HG02870 (cell line): ENCODE results near the gene POLDIP2.
A peak's percentile ranks its signal among the peaks of the same experiment; 100 is the strongest.
"Not testable (repeated sequence)": the region's sequence is repeated elsewhere in the genome, so short reads cannot be mapped to it uniquely, and the experiment has no call there.

Experiments used
- ATAC-seq: cut with Tn5 transposase; IDR thresholded peaks from one replicate; pipeline ENCODE4 v1.9.1; 2021; ENCODE audit warnings: mild to moderate bottlenecking, moderate library complexity; ENCODE audit not compliant: unreplicated experiment

POLDIP2 gene

DNA sequence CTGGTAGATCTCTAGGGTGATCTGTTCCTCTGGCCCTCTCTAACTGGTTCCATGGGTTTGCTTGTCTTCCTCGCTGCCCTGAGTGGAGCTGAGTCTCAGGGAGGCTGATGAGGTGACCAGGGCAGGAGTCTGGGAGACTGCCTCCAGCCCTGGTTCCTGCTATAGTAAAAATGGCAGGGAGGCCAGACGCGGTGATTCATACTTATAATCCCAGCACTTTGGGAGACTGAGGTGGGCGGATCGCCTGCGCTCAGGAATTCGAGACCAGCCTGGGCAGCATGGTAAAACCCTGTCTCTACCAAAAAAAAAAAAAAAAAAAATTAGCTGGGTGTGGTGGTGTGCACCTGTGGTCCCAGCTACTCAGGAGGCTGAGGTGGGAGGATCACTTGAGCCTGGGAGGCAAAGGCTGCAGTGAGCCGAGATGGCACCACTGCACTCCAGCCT is 18.5 kb downstream of the POLDIP2 start:
- not testable (repeated sequence) for ATAC-seq

DNA sequence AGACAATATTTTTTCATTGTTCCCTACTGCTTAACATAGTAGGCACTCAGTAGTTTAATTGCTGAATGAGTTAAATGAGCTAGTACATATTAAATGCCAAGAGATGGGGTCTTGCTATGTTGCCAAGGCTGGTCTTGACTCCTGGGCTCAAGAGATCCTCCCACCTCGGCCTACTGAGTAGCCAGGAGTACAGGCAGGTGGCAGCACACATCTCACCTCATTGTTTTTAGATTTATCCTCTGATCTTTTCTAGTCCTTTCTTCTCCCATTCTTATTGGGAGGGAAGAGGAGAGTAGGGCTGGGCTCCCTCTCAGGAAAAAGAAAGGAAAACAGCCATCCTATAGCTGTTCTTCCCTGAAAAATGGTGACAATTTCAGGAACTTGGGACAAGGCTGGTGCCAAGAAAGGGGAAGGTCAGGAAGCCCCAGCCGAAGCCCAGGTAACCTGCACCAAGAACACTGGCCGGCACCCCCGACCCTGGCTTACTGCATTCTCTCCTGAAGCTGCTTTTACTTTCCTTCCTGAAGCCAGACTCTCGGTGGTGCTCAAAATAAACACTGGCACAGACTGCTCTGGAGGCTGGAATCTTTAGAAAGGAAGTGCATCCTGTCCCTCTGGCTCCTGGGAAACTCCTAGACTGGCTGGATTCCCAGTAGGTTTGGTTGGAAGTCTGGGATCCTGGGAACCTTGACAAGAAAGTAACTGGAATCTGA is 19.1 kb downstream of the POLDIP2 start:
- ATAC-seq = no peak

DNA sequence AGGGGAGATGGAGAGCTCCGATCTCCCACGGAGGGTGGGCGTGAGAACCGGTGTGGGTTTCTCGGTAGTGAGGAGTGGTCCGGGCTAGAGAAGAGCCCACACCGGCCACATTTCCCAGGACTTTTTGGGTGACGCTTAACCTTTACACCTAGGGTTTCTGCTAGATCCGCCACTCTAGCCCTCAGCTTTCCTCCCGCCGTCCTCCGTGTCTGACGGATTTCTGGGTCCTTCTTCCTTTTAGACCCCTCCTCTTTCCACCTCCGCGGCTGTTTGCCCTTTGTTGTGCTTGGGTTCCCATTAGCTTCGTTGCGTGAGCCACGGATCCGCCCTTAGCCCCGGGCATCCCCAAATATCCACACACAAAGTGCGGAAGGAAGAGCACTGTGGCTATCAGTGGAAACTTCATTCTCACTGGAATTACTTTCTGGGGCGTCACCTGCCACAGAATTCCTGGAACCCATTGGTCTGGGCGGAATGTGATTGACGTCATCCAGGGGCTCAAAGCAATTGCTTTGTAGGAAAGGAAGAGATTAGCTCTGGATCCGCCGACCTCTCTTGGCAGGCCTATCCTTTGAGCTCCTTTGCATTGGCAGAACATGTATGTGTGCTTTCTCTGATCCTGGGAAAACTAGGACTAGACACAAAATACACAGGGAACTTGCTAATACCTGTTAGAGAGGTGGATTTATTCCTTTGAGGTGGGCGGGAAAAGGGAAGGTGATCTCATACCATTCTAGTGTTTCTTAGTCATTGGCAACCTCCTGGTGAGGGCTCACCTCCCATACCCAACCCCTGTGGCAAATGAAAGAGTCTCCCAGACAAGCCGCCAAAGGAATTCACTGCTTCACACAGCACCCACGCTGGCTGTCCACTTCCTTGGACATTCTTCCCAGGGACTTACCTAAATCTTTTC is 21.1 kb downstream of the POLDIP2 start:
- no peak for ATAC-seq

DNA sequence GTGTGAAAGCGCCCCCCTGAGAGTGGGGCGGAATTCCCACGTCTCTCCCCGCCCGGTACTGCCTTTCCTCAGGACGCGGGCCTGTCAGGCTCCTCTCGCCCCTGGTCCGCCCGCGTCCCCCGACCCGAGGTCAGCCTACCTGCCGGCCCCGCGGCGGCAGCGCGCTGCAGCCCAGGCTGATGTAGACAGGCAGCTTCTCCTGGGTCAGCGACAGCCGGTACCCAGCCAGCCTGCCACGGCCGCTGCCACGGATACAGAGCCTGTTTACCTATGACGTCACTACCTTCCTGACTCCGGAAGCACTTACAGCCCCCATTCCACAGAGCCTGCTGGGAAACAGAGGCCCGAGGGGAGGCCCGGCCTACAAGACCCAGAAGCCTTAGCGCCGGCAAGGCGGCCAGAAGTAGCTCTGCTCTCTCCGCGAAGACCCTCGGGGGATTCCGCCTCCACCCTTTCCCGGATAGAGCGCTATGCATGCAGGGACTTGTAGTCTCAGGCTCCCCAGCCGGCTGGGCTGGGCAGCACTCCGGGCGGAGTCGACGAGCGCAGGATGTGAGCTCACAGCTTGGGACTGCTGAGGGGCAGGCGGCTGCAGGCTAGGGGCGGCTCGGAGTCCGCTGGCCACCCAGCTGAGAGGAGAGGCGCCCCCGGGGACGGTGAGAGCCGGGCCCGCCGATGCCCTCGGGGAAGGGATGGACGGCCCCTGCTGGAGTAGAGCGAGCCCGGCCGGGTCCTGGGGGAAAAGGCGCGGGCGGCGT is 21.9 kb downstream of the POLDIP2 start, which contains the start of the genes IFT20 and TNFAIP1:
IFT20 (minus strand) TSS at position 272 of the 758 bp plus-strand sequence. CDS start 3,487 bp downstream, outside the sequence.
TNFAIP1 (plus strand) TSS at position 561 of the 758 bp plus-strand sequence. CDS start 3,761 bp downstream, outside the sequence.
- peak; percentile 96 for ATAC-seq

DNA sequence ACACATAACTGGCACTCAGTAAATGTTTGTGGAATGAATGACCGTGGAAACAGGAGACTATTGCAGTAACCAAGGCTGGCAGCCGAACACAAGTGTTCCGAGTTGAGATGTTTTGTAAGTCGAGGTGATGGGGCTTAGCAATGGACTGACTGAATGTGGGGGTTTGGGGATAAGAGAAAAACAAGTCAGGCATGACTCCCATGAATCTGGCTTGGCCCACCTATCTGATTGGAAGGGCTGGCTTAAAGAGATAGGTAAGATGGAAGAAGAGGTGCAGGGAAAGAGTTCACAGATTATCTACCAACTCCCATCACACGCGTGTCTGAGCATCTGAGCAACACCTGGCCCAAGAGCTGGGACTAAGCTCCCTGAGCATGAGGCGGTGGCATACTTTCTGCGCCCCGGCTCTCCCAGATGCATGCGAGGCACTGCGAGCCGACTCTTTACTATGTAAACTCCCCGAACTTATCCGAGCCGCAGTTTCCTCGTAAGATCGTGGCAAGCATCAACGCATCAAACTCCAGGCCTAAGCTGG is 22.6 kb downstream of the POLDIP2 start:
- ATAC-seq = no peak

DNA sequence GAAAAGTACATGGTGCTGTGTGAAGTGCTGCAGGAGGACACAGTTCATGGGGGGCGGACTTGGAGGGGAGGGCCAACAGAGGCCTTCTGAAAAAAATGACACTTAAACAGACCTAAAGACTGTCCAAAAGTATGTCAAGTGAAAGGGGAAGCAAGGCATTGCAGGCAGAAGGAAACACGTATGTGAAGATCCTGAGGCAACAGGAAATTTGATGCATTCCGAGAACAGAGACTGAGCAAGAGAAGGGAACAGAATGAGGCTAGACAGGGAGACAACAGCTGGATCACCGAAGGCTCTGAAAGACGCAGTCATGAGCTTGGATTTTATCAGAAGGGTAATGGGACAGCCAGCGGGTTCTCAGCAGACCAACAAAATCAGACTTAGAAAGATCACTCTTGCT is 23.2 kb downstream of the POLDIP2 start:
- no peak for ATAC-seq

DNA sequence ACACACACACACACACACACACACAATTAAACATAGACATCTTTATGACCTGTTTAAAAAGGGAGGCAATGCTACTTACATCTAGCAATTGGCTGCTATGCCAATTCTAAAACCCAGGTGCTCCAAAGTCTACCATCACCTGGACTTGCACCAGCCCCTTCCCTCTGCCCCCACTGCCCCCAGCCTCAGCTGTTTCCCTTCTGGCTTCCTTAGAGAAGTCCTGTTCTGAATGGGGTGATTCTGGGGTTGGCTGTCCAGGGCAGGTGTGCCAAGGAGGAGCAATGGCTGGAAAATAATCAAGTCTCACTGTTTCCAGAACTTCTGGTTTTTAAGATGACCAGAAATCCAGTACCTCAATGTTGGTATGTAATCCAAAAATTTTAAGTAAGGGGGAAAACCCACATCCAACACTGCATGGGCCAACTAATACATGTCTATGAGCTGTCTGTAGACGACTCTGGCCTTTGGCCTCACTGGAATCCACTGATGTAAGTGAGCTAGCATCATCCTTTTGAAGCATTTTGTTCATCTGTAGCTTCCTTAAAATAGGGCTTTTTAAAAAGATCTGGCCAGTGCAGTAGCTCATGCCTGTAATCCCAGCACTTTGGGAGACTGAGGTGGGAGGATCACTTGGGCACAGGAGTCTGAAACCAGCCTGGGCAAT is 24.1 kb downstream of the POLDIP2 start:
- ATAC-seq = no peak

DNA sequence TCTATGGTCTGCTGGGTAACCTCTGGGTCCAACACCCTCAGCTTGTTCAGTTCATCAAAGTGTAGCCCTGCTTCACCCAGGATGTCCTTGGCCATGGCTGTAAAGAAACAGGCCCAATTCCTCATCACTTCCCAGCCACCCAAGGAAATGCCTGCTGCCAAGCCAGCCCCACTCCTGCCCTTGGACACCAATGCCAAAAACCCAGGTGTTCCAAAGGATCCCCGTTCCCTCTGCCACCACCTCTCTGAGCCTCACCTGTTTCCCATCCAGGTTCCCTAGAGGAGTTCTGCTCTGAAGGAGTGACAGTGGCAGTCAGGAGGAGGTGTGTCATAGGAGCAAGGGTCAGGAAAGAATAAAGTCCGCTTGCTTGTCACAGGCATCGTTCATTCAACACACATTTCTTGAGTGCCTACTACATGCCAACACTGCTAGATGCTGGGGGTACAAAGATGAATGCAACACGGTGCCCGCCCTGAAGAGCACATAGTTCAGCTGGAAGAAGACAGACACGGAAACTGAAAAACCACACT is 25.4 kb downstream of the POLDIP2 start:
- ATAC-seq = no peak

DNA sequence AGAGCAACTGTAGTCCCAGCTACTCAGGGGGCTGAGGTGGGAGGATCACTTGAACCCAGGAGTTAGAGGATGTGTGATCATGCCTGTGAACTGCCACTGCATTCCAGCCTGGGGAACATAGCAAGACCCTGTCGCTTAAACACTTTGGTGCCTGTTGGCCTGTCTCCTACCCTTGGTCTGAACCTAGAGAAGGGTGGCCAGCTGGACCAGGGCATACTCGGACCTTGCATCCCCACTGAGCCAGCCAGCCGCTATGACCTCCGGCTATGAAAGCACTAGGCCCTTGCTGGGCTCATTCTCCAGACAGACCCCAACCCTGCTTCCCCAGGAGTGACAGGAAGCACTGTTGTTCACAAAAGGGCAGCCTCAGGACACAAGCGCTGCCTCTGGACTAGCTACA is 26.7 kb downstream of the POLDIP2 start:
- no peak for ATAC-seq

DNA sequence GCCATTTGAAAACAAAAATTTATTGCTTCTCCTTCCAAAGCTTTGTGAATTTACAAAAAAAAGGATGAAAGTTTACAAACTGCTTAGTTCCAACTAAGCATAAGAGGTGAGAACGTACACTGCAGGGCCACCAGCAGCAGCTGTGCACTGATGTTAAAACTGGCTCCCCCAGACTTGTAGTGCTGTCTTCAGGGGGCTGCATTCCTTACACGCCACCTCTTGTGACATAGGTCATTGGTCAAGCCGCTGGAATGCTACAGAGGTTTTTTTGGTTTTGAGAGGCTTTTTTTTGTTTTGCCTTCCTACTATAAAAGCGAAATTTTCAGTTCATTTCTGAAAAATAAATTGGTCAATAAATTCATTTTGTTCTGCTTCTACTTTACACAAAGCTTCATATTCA is 29.0 kb downstream of the POLDIP2 start:
- ATAC-seq = no peak

DNA sequence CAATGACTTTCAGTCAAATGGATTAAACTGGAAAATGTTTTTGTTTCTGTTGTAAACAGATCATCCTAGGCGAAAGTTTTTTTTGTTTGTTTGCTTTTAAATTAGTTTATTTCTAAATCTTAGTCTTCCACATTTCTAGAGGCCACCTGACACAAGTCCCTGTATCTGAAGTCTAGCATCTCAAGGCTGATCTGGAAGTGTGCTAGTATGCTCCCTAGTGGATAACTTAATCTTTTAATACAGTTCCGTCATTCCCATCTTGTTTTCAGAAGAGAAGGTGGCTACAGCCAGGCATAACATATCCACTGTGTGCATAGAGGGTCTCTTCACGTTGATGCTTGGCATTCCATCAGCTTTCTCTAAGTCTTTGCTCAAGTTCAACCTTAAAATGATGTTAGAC is 29.6 kb downstream of the POLDIP2 start:
- ATAC-seq = no peak

DNA sequence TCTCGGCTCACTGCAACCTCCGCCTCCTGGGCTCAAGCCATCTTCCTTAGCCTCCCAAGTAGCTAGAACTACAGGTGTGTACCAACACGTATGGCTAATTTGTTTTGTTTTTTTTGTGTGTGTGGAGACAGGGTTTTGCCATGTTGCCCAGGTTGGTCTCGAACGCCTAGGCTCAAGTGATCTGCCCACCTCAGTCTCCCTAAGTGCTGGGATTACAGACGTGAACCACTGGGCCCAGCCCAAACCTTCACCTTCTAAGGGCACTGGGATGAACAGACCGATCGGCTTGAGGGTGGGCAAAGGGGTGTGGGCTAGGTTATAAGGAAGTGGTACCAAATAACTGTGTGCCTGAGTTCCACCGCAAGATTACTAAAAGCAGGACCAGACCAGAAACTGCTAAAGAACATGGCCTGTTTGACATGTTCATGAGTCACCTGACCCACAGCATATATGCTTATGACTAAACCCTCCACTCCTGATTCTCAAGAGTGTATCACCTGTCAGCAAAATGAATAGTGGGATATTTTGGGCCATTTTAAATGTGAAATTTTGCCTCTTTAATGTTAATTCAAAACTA is 30.2 kb downstream of the POLDIP2 start:
- ATAC-seq = peak; percentile 90

DNA sequence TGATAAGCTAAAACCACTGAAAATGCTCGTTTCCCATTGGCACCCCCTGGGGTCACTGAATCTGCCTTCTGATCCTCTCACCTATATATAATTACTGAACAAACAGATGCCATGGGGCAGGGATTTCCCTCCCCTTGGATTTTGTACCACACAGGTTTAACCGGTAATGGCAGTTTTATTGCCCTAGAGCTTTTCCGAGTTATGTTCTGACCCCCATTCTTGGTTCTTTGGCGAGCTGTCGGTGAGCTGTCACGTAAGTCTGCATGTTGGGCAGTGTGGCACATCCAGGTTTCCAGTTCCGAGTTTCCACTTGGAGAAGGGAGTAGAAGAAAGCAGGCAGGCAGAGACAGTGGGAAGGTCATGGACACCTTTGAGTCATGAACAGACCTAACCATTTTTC is 31.2 kb downstream of the POLDIP2 start:
- no peak for ATAC-seq

DNA sequence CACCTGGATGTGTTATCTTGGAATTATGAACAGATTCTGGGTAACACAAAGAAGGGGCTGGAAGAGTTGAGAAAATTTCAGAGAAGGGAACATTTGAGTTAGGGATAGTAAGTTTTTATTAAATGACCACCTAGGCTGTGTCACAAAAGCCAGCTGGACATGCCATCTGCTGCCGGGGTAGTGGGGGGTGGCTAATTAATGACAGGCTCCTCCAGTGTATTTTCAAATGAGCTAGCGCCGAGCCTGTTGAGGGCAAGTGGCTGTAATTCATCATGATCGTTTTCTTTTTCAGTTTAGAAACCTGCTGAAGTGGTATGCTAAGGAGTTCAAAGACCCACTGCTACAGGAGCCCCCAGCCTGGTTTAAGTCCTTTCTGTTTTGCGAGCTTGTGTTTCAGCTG is 32.1 kb downstream of the POLDIP2 start:
- ATAC-seq = no peak

DNA sequence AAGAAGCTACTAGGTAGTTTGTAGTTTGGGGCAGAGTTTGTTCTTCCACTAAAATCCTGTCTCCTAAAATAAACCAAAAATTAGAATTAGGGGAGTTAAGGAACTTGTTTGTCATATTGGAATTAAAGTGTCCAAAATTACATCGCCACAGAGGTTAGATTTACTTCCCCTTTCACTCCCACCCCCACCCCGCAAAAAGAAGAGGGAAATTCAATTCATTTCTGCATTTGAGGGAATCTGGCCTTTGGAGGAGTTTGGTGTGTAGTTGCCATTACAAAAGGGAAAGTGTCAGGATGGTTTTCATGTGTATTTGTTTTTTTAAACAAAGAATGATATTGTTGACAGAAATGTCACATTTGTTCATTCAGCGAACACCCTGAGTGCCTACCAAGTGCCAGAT is 32.5 kb downstream of the POLDIP2 start:
- no peak for ATAC-seq

DNA sequence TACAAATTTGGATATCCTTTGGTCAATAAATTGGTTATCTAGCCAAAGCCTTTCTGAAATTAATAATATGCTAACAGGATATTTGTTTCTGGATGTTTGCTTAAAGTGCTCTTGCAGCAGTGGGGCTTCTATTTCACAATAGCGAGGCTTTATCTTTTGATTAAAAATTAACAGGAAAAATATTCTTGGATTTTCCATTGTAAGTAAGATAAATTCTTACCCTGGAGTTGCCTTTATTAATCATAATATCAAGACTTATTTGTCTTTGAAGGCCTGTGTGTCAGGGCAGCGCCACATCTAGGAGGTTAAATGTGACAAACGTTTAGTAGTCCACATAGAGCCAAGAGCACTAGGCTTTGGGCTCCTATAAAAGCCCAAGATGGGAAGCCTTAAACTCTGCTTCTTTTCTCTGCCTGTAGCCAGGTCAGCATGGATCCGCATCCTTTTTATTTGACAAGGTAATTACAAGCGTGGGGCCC is 33.0 kb downstream of the POLDIP2 start:
- ATAC-seq = no peak

DNA sequence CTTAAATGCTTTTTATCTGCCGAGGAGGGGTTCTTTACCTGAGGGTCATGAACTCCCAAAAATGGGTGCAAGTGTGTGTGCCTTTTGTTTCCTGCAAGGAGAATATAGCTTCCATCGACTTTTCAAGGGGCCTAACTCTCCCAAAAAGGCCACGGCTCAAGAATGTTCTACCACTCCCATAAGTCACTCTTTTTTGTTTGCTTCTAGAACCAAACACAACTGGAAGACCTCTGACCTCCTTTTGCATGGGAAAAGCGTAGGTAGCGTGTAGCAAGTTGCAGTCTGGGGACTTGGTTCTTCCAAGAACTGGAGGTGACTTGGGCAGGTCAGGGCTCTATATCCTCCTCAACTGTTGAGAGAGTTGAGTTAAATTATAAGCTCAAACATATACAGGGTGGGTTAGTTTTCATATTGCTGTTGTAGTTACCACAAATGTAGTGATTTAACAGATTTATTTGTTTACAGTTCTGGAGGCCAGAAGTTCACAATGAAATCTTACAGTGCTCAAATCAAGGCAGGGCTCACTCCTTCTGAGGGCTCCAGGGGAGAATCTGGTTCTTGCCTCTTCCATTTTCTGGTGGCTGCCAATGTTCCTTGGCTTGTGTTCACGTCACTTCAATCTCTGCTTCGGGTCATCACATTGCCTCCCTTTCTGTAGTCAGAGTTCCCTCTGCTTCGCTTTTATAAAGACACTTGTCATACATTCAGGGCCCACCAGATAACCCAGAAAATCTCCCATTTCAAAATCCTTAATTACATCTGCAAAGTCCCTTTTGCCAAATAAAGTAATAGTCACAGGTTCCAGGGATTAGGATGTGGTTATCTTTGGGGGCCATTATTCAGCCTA is 36.9 kb downstream of the POLDIP2 start:
- ATAC-seq = no peak

DNA sequence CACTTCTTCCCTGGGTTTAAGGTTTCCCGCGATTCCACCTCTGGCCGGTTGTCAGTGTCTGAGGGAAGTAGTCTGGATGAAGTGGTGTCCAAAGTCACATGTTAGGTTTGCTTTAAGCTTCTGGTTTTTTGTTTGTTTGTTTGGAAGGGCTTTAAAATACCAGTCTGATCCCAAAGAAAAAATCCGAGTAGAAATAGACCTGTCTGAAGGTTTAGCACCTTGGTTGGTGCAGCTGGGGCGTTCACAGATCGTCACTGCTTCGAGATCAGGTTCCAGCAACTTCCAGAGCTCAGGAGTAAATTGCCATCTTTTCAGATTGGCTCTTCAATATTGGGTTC is 37.8 kb downstream of the POLDIP2 start:
- no peak for ATAC-seq
